Measurements from ENCODE around the gene MYRIP.

The MYRIP gene

DNA sequence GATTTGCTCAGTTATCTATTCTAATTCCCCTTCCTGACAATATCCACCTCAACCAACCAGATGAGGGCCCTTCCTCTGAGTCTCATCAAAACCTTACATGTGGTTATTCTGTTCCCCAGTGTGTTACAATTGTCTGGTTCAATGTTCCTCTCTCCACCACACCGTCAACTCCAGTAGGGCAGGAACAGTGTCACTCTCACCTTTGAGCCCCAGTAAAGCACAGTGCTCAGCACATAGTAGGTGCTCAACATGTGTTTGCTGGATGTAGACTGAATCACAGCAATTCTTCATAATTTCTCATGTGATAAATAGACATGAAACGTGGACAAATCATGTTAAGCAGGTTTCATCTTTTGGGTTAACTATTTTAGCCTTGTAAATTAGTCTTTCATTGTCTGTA lies 397.1 kb downstream of the MYRIP start:
- H3K79me2 ChIP-seq (ENCODE audit: insufficient read depth, low read length) = no peaks in the 10 kb centered on the region
- H3K9me3 ChIP-seq (ENCODE audit: low read length) = no peaks in the 10 kb centered on the region
- H3K4me2 ChIP-seq (ENCODE audit: low read length) = no peak overlapping the region
- H3K27ac ChIP-seq (ENCODE audit: low read depth, low read length, poor library complexity, severe bottlenecking) = no peak overlapping the region
- no peak overlapping the region for H3K4me3 ChIP-seq (ENCODE audit: low read depth, low read length, poor library complexity, severe bottlenecking)
- no peaks in the 10 kb centered on the region for H3K27me3 ChIP-seq (ENCODE audit: insufficient read depth, low read length)
- H3F3A ChIP-seq (ENCODE audit: insufficient read depth, low read length) = no peaks in the 10 kb centered on the region
- H2AFZ ChIP-seq (ENCODE audit: low read length) = no peak overlapping the region
- no peak overlapping the region for H3K9ac ChIP-seq (ENCODE audit: low read length)
- no peaks in the 10 kb centered on the region for H3K4me1 ChIP-seq (ENCODE audit: insufficient read depth, low read length, severe bottlenecking)
- TF ChIP-seq EZH2 (IDR thresholded peaks at IDR 0.05; ENCODE audit: borderline replicate concordance, low read length) = no peak
- H4K20me1 ChIP-seq (ENCODE audit: insufficient read depth, low read length) = no peaks in the 10 kb centered on the region
- H3K36me3 ChIP-seq (ENCODE audit: insufficient read depth, low read length) = no peaks in the 10 kb centered on the region
- no peaks in the 10 kb centered on the region for H3K9me2 ChIP-seq (ENCODE audit: low read depth, low read length)

DNA sequence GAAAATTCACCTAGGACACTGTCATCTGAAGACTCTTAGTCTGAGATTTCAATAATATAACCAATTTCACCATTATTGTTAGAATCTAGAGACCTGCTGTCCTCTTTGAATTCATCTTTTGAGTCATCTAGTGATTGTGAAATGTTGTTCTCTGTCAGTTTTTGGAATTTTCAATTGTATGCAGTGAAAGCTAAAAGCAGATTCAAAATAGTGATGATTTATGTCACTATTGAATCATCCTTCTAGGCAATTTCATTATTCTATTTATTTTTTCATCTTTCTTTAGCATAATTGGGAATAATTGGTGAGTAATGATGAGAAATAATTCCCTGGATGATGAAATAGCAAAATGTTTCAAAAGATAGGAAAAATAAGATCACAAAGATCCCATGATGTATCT lies 398.4 kb downstream of the MYRIP start:
- Histone ChIP-seq H3K79me2 (ENCODE audit: insufficient read depth, low read length) (no peaks in the 10 kb centered on the region), H2AFZ (ENCODE audit: low read length) (no peak overlapping the region), H3F3A (ENCODE audit: insufficient read depth, low read length) (no peaks in the 10 kb centered on the region), H3K4me3 (ENCODE audit: low read depth, low read length, poor library complexity, severe bottlenecking) (no peak overlapping the region), H3K27me3 (ENCODE audit: insufficient read depth, low read length) (no peaks in the 10 kb centered on the region), H4K20me1 (ENCODE audit: insufficient read depth, low read length) (no peaks in the 10 kb centered on the region), H3K4me1 (ENCODE audit: insufficient read depth, low read length, severe bottlenecking) (no peaks in the 10 kb centered on the region), H3K9ac (ENCODE audit: low read length) (no peak overlapping the region), H3K27ac (ENCODE audit: low read depth, low read length, poor library complexity, severe bottlenecking) (no peak overlapping the region), H3K36me3 (ENCODE audit: insufficient read depth, low read length) (no peaks in the 10 kb centered on the region), H3K9me2 (ENCODE audit: low read depth, low read length) (no peaks in the 10 kb centered on the region), H3K9me3 (ENCODE audit: low read length) (no peaks in the 10 kb centered on the region), H3K4me2 (ENCODE audit: low read length) (no peak overlapping the region)
- no peak for TF ChIP-seq EZH2 (IDR thresholded peaks at IDR 0.05; ENCODE audit: borderline replicate concordance, low read length)
- TF ChIP-seq, protein P1, sequence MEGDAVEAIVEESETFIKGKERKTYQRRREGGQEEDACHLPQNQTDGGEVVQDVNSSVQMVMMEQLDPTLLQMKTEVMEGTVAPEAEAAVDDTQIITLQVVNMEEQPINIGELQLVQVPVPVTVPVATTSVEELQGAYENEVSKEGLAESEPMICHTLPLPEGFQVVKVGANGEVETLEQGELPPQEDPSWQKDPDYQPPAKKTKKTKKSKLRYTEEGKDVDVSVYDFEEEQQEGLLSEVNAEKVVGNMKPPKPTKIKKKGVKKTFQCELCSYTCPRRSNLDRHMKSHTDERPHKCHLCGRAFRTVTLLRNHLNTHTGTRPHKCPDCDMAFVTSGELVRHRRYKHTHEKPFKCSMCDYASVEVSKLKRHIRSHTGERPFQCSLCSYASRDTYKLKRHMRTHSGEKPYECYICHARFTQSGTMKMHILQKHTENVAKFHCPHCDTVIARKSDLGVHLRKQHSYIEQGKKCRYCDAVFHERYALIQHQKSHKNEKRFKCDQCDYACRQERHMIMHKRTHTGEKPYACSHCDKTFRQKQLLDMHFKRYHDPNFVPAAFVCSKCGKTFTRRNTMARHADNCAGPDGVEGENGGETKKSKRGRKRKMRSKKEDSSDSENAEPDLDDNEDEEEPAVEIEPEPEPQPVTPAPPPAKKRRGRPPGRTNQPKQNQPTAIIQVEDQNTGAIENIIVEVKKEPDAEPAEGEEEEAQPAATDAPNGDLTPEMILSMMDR (IDR thresholded peaks at IDR 0.05; ENCODE audit: low read length) = no peak

DNA sequence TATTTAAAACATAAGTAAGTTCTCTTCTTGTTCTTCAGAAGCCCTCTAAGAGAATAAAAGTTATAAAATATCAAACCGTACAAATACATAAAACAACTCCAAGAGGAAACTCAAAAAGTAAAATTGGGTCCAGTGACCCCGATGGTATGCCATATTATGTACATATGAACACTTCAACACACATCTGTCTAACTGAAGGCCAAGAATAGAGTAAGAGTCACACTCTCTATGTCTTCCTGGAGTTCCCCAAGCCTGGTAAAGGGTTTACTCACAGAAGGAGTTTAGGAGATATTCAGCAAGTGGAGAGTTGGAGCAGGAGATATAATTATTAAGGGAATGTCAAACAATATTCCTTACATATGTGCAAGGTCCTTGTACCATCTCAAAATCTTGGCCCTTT lies 398.8 kb downstream of the MYRIP start:
- Histone ChIP-seq H3K9me2 (ENCODE audit: low read depth, low read length) (no peaks in the 10 kb centered on the region), H3K27ac (ENCODE audit: low read depth, low read length, poor library complexity, severe bottlenecking) (no peak overlapping the region), H3K4me2 (ENCODE audit: low read length) (no peak overlapping the region)

DNA sequence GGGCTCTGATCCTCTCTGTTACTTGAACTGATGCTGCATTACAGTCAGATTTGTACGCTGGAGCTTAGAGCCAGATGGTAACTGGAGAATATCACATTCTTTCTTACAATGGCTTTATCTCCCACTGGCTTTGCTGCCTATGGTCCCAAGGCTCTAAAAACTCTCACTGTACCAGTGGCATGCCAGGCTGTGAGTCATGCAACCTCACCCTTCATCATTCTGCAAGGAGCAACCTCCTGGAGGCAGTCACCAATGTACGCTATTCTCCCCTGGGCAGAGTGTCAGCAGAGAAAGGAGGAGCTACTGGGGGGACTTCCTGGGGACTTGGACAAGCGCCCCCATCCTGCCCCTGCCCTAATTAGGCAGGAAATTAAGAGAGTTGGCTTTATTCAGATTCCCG lies 402.2 kb downstream of the MYRIP start:
- H4K20me1 ChIP-seq (ENCODE audit: insufficient read depth, low read length) = no peaks in the 10 kb centered on the region
- no peaks in the 10 kb centered on the region for H3K79me2 ChIP-seq (ENCODE audit: insufficient read depth, low read length)
- no peaks in the 10 kb centered on the region for H3F3A ChIP-seq (ENCODE audit: insufficient read depth, low read length)
- H3K4me2 ChIP-seq (ENCODE audit: low read length) = no peak overlapping the region
- H3K9ac ChIP-seq (ENCODE audit: low read length) = no peak overlapping the region
- no peaks in the 10 kb centered on the region for H3K27me3 ChIP-seq (ENCODE audit: insufficient read depth, low read length)
- H3K4me3 ChIP-seq (ENCODE audit: low read depth, low read length, poor library complexity, severe bottlenecking) = no peak overlapping the region
- H3K27ac ChIP-seq (ENCODE audit: low read depth, low read length, poor library complexity, severe bottlenecking) = no peak overlapping the region
- no peaks in the 10 kb centered on the region for H3K36me3 ChIP-seq (ENCODE audit: insufficient read depth, low read length)
- H2AFZ ChIP-seq (ENCODE audit: low read length) = no peak overlapping the region
- H3K4me1 ChIP-seq (ENCODE audit: insufficient read depth, low read length, severe bottlenecking) = no peaks in the 10 kb centered on the region
- no peaks in the 10 kb centered on the region for H3K9me3 ChIP-seq (ENCODE audit: low read length)
- TF ChIP-seq, protein P1 (IDR thresholded peaks at IDR 0.05; ENCODE audit: low read length) = no peak
- no peak for TF ChIP-seq EZH2 (IDR thresholded peaks at IDR 0.05; ENCODE audit: borderline replicate concordance, low read length)
- H3K9me2 ChIP-seq (ENCODE audit: low read depth, low read length) = no peaks in the 10 kb centered on the region

More for the DNA sequence above, 398.8 kb downstream of the MYRIP start:
- Histone ChIP-seq H2AFZ (ENCODE audit: low read length) (no peak overlapping the region), H3K4me3 (ENCODE audit: low read depth, low read length, poor library complexity, severe bottlenecking) (no peak overlapping the region), H3K79me2 (ENCODE audit: insufficient read depth, low read length) (no peaks in the 10 kb centered on the region), H3K27me3 (ENCODE audit: insufficient read depth, low read length) (no peaks in the 10 kb centered on the region), H3F3A (ENCODE audit: insufficient read depth, low read length) (no peaks in the 10 kb centered on the region), H3K9me3 (ENCODE audit: low read length) (no peaks in the 10 kb centered on the region), H3K36me3 (ENCODE audit: insufficient read depth, low read length) (no peaks in the 10 kb centered on the region), H3K4me1 (ENCODE audit: insufficient read depth, low read length, severe bottlenecking) (no peaks in the 10 kb centered on the region), H3K9ac (ENCODE audit: low read length) (no peak overlapping the region), H4K20me1 (ENCODE audit: insufficient read depth, low read length) (no peaks in the 10 kb centered on the region)
- TF ChIP-seq EZH2 (IDR thresholded peaks at IDR 0.05; ENCODE audit: borderline replicate concordance, low read length) = no peak
- TF ChIP-seq, protein P1 (IDR thresholded peaks at IDR 0.05; ENCODE audit: low read length) = no peak

Data from OCI-LY1 (cell line).